Activated effector memory CD4-positive, alpha-beta T cell treated with Interleukin-2 at 50 U/mL for 16 hours (primary cell): ENCODE results near the gene SNW1.
"Not testable (repeated sequence)": the region's sequence is repeated elsewhere in the genome, so short reads cannot be mapped to it uniquely, and the experiment has no call there.

Experiments
- DNase-seq: peaks from one replicate; pipeline ENCODE4 v3.0.0-alpha.2; 2020

Gene SNW1

GRCh38 chr14:77760381-77761204, at the start of gene SNW1:
Gene SNW1 (minus strand): TSS chr14:77761156. CDS start chr14:77761127, 29 bp downstream.
- DNase-seq: peak; percentile 83

- no peak for DNase-seq
These were observed 48.1 kb upstream of the SNW1 start for GRCh38 chr14:77809011-77809410.

GRCh38 chr14:77808250-77808649, 47.3 kb upstream of the SNW1 start:
- no peak for DNase-seq

GRCh38 chr14:77805706-77806105, 44.8 kb upstream of the SNW1 start:
- no peak for DNase-seq

- no peak for DNase-seq
These were observed 43.6 kb upstream of the SNW1 start for GRCh38 chr14:77804592-77804991.

GRCh38 chr14:77800814-77801213, 39.9 kb upstream of the SNW1 start:
- DNase-seq: no peak

GRCh38 chr14:77799863-77800730, 39.1 kb upstream of the SNW1 start, which contains the start of gene ADCK1:
Gene ADCK1 (plus strand): TSS chr14:77800109. CDS start chr14:77818979, 18,870 bp downstream.
- DNase-seq: peak; percentile 76

- DNase-seq: not testable (repeated sequence)
These were observed 38.5 kb upstream of the SNW1 start for GRCh38 chr14:77799456-77799855.

GRCh38 chr14:77794357-77794756, 33.4 kb upstream of the SNW1 start:
- no peak for DNase-seq

GRCh38 chr14:77793255-77793654, 32.3 kb upstream of the SNW1 start:
- not testable (repeated sequence) for DNase-seq

- DNase-seq: no peak
These were observed 30.3 kb upstream of the SNW1 start for GRCh38 chr14:77791225-77791600.

- DNase-seq: no peak
These were observed 29.7 kb upstream of the SNW1 start for GRCh38 chr14:77790566-77791224.

- no peak for DNase-seq
These were observed 25.2 kb upstream of the SNW1 start for GRCh38 chr14:77786148-77786547.

GRCh38 chr14:77782202-77782601, 21.2 kb upstream of the SNW1 start:
- DNase-seq: no peak

GRCh38 chr14:77773966-77774365, 13.0 kb upstream of the SNW1 start:
- DNase-seq: not testable (repeated sequence)

- not testable (repeated sequence) for DNase-seq
These were observed 7.6 kb upstream of the SNW1 start for GRCh38 chr14:77768442-77769069.

GRCh38 chr14:77763978-77764377, 3.0 kb upstream of the SNW1 start:
- DNase-seq: no peak

GRCh38 chr14:77763316-77763715, 2.4 kb upstream of the SNW1 start:
- DNase-seq: no peak

- no peak for DNase-seq
These were observed 412 bp upstream of the SNW1 start for GRCh38 chr14:77761205-77761931.

GRCh38 chr14:77752799-77753516, 8.0 kb downstream of the SNW1 start:
- no peak for DNase-seq

- DNase-seq: no peak
These were observed 8.7 kb downstream of the SNW1 start for GRCh38 chr14:77752266-77752665.
